Loucy (cell line): ENCODE results near the gene GTPBP8.

Experiments
- CTCF ChIP-seq: fragments of 200-600 bp; sonication (generic); conservative IDR thresholded peaks from 2 replicates; pipeline ENCODE4 v1.5.1; 2014; ENCODE audit warnings: mild to moderate bottlenecking, antibody characterized with exemption, low read length
- EZH2phosphoT487 ChIP-seq: fragments of 200-600 bp; IDR thresholded peaks from 2 replicates; pipeline ENCODE4 v1.6.1; 2018; ENCODE audit warnings: antibody characterized with exemption, mild to moderate bottlenecking, moderate library complexity, borderline replicate concordance

DNA sequence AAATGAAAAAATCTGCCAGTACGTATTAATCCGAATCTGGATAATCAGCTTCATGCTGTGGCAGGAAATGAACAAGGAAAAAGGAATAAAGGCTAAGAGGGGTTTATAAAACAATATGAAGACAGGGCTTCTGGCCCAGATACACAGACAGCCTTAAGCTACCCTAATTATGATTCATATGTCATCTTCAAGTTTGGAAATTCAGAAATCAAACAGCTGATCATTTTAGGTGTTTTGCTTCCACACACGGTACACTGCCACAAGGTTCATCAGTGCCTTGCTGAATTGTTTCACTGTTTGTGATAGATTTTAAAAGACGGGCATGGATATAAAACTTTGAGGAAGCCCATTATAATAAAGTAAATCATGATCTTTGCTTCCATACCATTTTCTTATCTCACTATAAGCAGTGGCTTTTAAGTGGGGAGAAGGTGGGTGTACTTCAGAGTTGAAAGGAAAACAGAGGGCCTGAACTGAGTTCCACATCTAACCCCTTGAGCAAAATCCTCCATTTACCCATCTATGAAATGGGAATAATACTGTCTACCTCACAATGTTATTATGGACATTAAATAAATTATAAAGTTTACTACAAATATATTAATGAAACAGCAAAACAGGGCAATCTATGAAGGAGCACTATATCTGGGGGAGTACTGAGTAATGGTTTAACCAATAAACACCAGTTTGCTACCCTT lies 15.7 kb downstream of the GTPBP8 start:
- no peak for TF ChIP-seq CTCF
- no peak for TF ChIP-seq EZH2phosphoT487
